ENCODE measurements around the gene CGB7. TPM values are rescaled to one million over a fixed set of nuclear protein-coding genes. Genes with fewer than 3 reads are reported as not detected.

Gene CGB7
- total and polyA plus RNA-seq, 9 of the 15 experiments (the other 6 are each of a cell fraction or from before 2014, with no cell fraction given): not detected

- no peak for TF ChIP-seq HOMEZ (CRISPR knock-in tag; IDR thresholded peaks at IDR 0.05)
- TF ChIP-seq THRAP3 (IDR thresholded peaks at IDR 0.05; ENCODE audit: borderline replicate concordance): no peak
- peak; percentile 45; the same call in 1 of the 2 replicates for TF ChIP-seq POLR2A (conservative IDR thresholded peaks at IDR 0.05)
- no peak for TF ChIP-seq FOXP4 (CRISPR knock-in tag; IDR thresholded peaks at IDR 0.05; ENCODE audit: borderline replicate concordance)
- no peak for TF ChIP-seq TOE1 (IDR thresholded peaks at IDR 0.05; ENCODE audit: borderline replicate concordance)
- TF ChIP-seq TOE1 (CRISPR knock-in tag; IDR thresholded peaks at IDR 0.05; ENCODE audit: borderline replicate concordance, low read depth): no peak
- TF ChIP-seq ERF (CRISPR knock-in tag; IDR thresholded peaks at IDR 0.05): no peak
- no peak for TF ChIP-seq ETV1 (tag; conservative IDR thresholded peaks at IDR 0.05; ENCODE audit: low read depth)
- TF ChIP-seq ZNF277 (CRISPR knock-in tag; IDR thresholded peaks at IDR 0.05; ENCODE audit: borderline replicate concordance): no peak
- peak; percentile 69 for TF ChIP-seq JUND (IDR thresholded peaks at IDR 0.05; ENCODE audit: borderline replicate concordance, low read depth, low read length)
- TF ChIP-seq JUND (tag; IDR thresholded peaks at IDR 0.05; ENCODE audit: borderline replicate concordance, low read depth, low read length): peak; percentile 0; the same call in 1 of the 3 replicates
- no peak for TF ChIP-seq SRSF7 (optimal IDR thresholded peaks at IDR 0.05; ENCODE audit: low read depth, low read length)
- TF ChIP-seq CLOCK (CRISPR knock-in tag; IDR thresholded peaks at IDR 0.05; ENCODE audit: borderline replicate concordance): no peak
- no peak for TF ChIP-seq PHTF2 (CRISPR knock-in tag; IDR thresholded peaks at IDR 0.05)
- TF ChIP-seq EP300 (IDR thresholded peaks at IDR 0.05; ENCODE audit: low read length): no peak
- TF ChIP-seq KLF1 (tag; IDR thresholded peaks at IDR 0.05): no peak
These were observed 36.3 kb downstream of the CGB7 start (continued) for GRCh38 chr19:49020931-49021895.
